NCI-H748 (cell line): ENCODE data around the gene AGPAT4.

Experiments
- DNase-seq: peaks from one replicate; lab custom pipeline; 2025; ENCODE audit not compliant: unreplicated experiment; lab: John Stamatoyannopoulos, UW

AGPAT4 gene

GRCh38 chr6:161256407-161256806 is 17.5 kb downstream of the AGPAT4 start:
- DNase-seq, result no peak

DNA sequence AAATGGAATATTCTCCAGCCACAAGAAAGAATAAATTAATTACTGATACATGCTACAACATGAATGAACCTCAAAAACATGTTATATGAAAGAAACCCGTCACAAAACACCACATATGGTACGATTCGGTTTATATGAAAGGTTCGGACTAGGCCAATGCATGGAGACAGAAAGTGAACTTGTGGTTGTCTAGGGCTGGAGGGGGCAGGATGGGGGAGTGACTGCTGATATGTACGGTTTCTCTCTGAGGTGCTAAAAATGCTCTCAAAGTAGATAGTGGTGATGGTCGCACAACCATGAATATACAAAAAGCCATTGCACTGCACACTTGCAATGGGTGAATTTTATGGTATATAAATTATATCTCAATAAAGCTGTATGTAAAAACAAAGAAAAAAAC is 18.3 kb downstream of the AGPAT4 start:
- DNase-seq, result no peak

- no peak for DNase-seq
Measured at GRCh38 chr6:161254464-161255253, 19.2 kb downstream of the AGPAT4 start.

DNA sequence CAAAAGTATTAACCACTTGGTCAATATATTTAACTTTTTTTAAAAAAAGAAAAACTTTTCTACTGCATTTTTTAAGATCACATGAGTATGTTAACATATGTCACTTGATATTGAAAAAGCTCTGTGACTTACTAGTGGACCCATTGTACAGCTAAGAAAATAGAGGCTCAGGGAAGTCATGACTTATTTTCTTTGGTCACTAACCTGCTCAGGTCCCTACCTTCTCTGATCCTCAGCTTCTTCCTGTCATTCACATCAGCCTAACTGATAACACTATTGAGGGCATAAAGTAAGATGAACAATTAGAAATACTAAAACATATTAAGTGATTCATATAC is 19.8 kb downstream of the AGPAT4 start:
- no peak for DNase-seq

GRCh38 chr6:161251345-161251744 is 22.5 kb downstream of the AGPAT4 start:
- no peak for DNase-seq

- DNase-seq, result no peak
Measured at GRCh38 chr6:161249327-161249726, 24.5 kb downstream of the AGPAT4 start.

DNA sequence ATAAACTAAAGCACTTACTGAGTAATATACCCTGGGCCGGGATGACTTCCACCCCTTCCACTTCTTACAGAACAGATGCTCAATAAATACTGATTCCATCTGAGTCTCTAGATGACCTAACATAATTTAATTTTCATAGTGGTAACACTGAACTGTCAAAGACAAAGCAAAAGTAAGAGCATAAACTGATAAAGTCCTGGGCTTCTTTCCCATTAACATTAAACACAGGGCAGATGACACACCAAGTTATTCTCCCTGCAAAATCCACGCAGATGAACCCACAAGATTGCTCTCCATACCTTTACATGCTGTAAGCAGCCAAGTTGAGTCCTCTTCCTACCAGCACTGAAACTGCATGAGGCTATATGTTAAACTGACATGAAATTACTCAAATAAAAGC is 27.1 kb downstream of the AGPAT4 start:
- no peak for DNase-seq

- no peak for DNase-seq
Measured at GRCh38 chr6:161245363-161245762, 28.5 kb downstream of the AGPAT4 start.

GRCh38 chr6:161244725-161245124 is 29.1 kb downstream of the AGPAT4 start:
- DNase-seq, result no peak

GRCh38 chr6:161242779-161243693 is 30.8 kb downstream of the AGPAT4 start:
- no peak for DNase-seq

DNA sequence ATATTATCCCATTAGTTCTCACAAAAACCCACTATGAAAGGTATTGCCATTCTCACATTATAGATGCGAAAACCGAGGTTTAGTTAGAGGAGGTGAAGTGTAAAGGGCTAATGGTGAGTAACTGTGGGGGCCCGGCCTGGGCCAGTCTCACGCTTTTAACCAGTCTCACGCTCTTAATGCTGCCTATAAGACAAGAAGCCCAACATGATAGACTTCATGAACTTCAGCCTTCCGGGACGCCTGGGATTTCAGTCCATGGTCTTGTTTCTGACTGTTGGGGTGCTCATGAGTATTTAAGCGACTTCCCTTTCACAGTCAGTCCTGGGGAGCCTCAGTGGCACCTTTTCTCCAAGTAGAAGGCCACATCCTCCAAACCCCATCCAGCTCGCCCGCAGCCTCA is 31.7 kb downstream of the AGPAT4 start:
- DNase-seq, result no peak

GRCh38 chr6:161239001-161239400 is 34.9 kb downstream of the AGPAT4 start:
- DNase-seq, result no peak

DNA sequence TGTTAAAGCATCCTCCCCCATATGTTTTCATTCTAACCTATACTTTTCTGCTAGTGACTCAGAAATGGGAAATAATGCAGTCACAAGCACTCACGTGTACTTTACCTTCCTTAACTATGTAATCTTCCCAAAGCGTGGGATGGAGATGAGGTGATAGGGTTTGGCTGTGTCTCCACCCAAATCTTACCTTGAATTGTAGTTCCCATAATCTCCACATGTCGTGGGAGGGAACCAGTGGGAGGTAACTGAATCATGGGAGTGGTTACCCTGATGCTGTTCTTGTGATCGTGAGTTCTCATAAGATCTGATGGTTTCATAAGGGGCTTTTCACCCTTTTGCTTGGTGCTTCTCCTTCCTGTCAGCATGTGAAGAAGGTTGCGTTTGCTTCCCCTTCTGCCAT is 35.4 kb downstream of the AGPAT4 start:
- DNase-seq, result no peak

DNA sequence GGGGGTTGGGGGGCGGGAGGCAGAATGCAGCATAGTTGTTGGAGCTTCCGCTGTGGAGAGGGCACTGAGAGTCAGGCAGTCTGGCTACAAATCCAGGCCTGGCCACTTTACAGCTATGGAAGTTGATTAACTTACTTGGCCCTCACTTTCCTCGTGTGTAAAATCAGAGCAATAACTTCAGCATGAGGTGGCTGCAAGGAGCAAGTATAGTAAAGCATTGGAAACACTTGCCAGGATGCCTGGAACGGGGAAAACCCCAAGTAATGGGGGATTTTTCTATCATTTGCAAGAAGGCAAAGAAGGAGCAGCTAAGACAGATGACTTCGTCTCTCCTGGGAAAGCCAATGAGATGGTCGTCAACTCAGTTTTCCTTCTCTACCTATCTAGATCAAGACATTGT is 35.8 kb downstream of the AGPAT4 start:
- DNase-seq, result no peak

- DNase-seq, result no peak
Measured at GRCh38 chr6:161237176-161237575, 36.7 kb downstream of the AGPAT4 start.

DNA sequence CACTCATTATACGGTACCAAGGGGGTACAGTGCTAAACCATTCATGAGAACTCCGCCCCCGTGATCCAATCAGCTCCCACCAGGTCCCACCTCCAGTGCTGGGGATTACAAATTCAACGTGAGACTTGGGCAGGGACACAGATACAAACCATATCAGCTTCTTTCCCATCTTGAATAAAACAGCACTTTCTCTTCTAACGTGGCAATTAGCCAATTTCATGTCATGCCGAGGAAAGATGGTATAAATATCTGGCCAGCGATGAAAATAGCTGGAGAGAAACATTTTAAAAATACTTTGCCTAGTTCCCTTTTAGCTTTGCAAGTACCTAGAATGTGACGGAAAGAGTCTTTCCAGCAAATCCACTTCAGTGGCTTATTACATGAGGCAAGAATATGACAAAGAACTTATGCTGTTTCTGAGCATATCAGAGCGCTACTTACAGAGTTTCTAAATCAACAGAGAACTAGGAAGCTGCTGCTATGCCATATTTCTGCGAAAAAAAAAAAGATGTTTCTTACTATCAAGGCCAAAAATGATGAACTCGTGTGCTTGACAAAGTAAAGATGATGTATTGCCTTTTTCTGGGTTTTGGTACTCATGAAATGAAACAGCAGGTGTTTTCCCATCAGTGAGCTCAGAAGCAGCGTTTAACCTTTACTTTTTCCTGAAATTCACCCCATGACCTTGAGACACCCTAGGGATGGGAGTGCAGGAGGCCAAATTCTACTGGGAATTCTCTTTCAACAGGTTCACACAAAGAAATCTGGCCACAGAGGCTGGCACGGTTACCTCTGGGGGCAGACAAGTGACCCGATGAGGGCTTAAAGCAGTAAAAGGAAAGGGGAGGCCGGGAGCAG is 37.9 kb downstream of the AGPAT4 start:
- no peak for DNase-seq

- no peak for DNase-seq
Measured at GRCh38 chr6:161233986-161234661, 39.7 kb downstream of the AGPAT4 start.

GRCh38 chr6:161232467-161232866 is 41.4 kb downstream of the AGPAT4 start:
- DNase-seq, result no peak

DNA sequence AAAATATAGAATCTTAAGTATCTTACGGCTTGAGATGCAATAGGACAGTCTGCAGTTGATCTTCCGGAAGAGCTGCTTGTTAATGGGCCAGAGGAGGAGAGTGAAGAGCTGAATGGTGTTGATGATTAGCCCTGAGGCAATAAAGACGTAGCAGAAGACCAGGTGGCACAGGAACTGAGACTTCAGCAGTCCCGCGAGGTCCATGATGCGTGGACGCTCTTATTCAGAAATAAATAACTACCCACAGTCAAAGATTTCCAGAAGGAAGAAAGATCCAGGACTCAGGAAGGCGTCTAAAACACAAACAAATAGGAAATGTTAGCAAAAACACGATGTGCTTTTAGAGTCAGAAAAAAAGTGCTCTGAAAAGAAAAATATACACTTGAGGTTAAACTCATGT is 41.9 kb downstream of the AGPAT4 start:
- DNase-seq, result no peak

DNA sequence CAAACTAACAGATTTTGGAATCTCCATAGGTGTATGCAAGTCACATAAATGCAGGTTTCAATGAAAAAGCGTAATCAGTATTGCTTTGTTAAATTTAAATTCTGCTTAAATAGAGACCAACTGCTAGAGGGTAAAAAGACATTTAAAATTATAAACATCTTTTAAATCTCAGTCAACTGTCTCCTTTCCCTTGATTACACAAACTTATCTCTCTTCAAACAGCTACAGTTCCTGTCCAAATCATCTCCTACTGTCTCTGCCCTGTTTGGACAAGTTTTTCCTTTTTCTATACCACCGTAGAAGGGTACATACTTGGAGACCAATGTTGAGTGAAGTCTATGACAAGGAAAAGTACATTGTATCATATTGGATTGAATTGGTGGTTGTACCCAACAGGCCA is 43.5 kb downstream of the AGPAT4 start:
- DNase-seq, result no peak
